Neural cell (in vitro differentiated cells): ENCODE results near the gene CCDC82. TPM values are rescaled to one million over a fixed set of nuclear protein-coding genes. Genes with fewer than 3 reads are reported as not detected.

Experiments
- H2AFZ ChIP-seq: fragments of 200-600, 300-800 bp; sonication (generic), shearing (Covaris generic); 2 replicates; pipeline ENCODE4 v1.6.0; 2014; ENCODE audit warnings: low read depth, mild to moderate bottlenecking, antibody characterized with exemption, low read length, moderate library complexity
- H3F3A ChIP-seq: fragments of 200-600 bp; shearing (Covaris generic); 2 replicates; pipeline ENCODE4 v1.6.1; 2016; ENCODE audit warnings: mild to moderate bottlenecking, moderate library complexity, mixed read lengths, antibody characterized with exemption, low read length; ENCODE audit not compliant: insufficient read depth, poor library complexity, severe bottlenecking
- H3K27ac ChIP-seq: fragments of 200-600, 300-800 bp; sonication (generic), shearing (Covaris generic); 2 replicates; pipeline ENCODE4 v1.5.1; 2014; ENCODE audit warnings: mild to moderate bottlenecking, low read length, moderate library complexity
- H3K27me3 ChIP-seq: fragments of 300-800, 200-600 bp; sonication (generic), shearing (Covaris generic); 2 replicates; pipeline ENCODE4 v1.6.0; 2014; ENCODE audit warnings: mild to moderate bottlenecking, low read depth, low read length, moderate library complexity; ENCODE audit not compliant: insufficient read depth
- H3K36me3 ChIP-seq: fragments of 300-800, 200-600 bp; sonication (generic), shearing (Covaris generic); 2 replicates; pipeline ENCODE4 v1.5.1; 2014; ENCODE audit warnings: mild to moderate bottlenecking, antibody characterized with exemption, low read length, moderate library complexity; ENCODE audit not compliant: insufficient read depth
- H3K4me2 ChIP-seq: fragments of 300-800, 200-600 bp; sonication (generic), shearing (Covaris generic); 2 replicates; pipeline ENCODE4 v1.6.0; 2014; ENCODE audit warnings: mild to moderate bottlenecking, low read length
- H3K4me3 ChIP-seq: fragments of 300-800, 200-600 bp; sonication (generic), shearing (Covaris generic); 2 replicates; pipeline ENCODE4 v1.5.1; 2014; ENCODE audit warnings: mild to moderate bottlenecking, low read length, moderate library complexity
- H3K79me2 ChIP-seq: fragments of 200-600 bp; shearing (Covaris generic); replicated peaks from 2 replicates; pipeline ENCODE4 v1.6.0; 2014; ENCODE audit warnings: mild to moderate bottlenecking, low read length, moderate library complexity; ENCODE audit not compliant: insufficient read depth
- H3K9ac ChIP-seq: fragments of 300-800, 200-600 bp; sonication (generic), shearing (Covaris generic); 2 replicates; pipeline ENCODE4 v1.6.1; 2016; ENCODE audit warnings: mild to moderate bottlenecking, low read length, mixed read lengths
- H3K9me2 ChIP-seq: fragments of 200-600 bp; shearing (Covaris generic); 2 replicates; pipeline ENCODE4 v1.6.1; 2016; ENCODE audit warnings: mild to moderate bottlenecking, low read length, mixed read lengths; ENCODE audit not compliant: insufficient read depth
- H3K9me3 ChIP-seq: fragments of 200-600, 300-800 bp; sonication (generic), shearing (Covaris generic); 2 replicates; pipeline ENCODE4 v1.6.1; 2016; ENCODE audit warnings: mild to moderate bottlenecking, mixed run types, low read length, moderate library complexity, mixed read lengths
- H4K20me1 ChIP-seq: fragments of 200-600 bp; shearing (Covaris generic); 2 replicates; pipeline ENCODE4 v1.6.1; 2016; ENCODE audit warnings: mild to moderate bottlenecking, mixed run types; ENCODE audit not compliant: insufficient read depth
- EP300 ChIP-seq: fragments of 450-650 bp; conservative IDR thresholded peaks from 2 replicates; pipeline ENCODE4 v1.6.1; 2014; ENCODE audit warnings: antibody characterized with exemption, mild to moderate bottlenecking, moderate library complexity; ENCODE audit not compliant: poor library complexity, severe bottlenecking
- EZH2 ChIP-seq: fragments of 200-600, 300-800 bp; shearing (Covaris generic), sonication (generic); IDR thresholded peaks from 2 replicates; pipeline ENCODE4 v1.6.1; 2014; ENCODE audit warnings: antibody characterized with exemption, low read length, borderline replicate concordance, mild to moderate bottlenecking; ENCODE audit not compliant: insufficient read depth, poor library complexity, severe bottlenecking
- MXI1 ChIP-seq: fragments of 450-650 bp; conservative IDR thresholded peaks from 2 replicates; pipeline ENCODE4 v1.6.1; 2014; ENCODE audit warnings: antibody characterized with exemption, mild to moderate bottlenecking; ENCODE audit not compliant: poor library complexity, severe bottlenecking
- POLR2AphosphoS5 ChIP-seq: IDR thresholded peaks from 2 replicates; pipeline ENCODE4 v1.6.1; 2012
- RAD21 ChIP-seq: fragments of 450-650 bp; conservative IDR thresholded peaks from 2 replicates; pipeline ENCODE4 v1.6.1; 2014; ENCODE audit warnings: antibody characterized with exemption, mild to moderate bottlenecking, moderate library complexity
- REST ChIP-seq: IDR thresholded peaks from 2 replicates; pipeline ENCODE4 v1.6.1; 2012; ENCODE audit warnings: borderline replicate concordance
- SMC3 ChIP-seq: fragments of 450-650 bp; conservative IDR thresholded peaks from 2 replicates; pipeline ENCODE4 v1.6.1; 2014; ENCODE audit warnings: antibody characterized with exemption, mild to moderate bottlenecking, moderate library complexity; ENCODE audit not compliant: poor library complexity
- TAF1 ChIP-seq: IDR thresholded peaks from 2 replicates; pipeline ENCODE4 v1.6.1; 2012; ENCODE audit warnings: low read depth
- polyA plus RNA-seq: library from polyadenylated mRNA; depleted of rRNA; stranded (reverse); fragments of >200 nt; gene quantifications from 2 replicates; pipeline ENCODE4 v1.2.3, GENCODE V29; 2014
- TF ChIP-seq, protein P1 (sequence below): fragments of 450-650 bp; IDR thresholded peaks from 2 replicates; pipeline ENCODE4 v1.5.1; 2014; ENCODE audit warnings: antibody characterized with exemption, mild to moderate bottlenecking, moderate library complexity; ENCODE audit not compliant: poor library complexity, severe bottlenecking

The CCDC82 gene
- polyA plus RNA-seq, 1 donor from 2014 or later, result 238 TPM

- H3K9me3 ChIP-seq, result no peaks in the 10 kb centered on the region
- H3K9me2 ChIP-seq, result no peaks in the 10 kb centered on the region
- H2AFZ ChIP-seq, result no peak overlapping the region
- no peaks in the 10 kb centered on the region for H3K27me3 ChIP-seq
- H3F3A ChIP-seq, result no peaks in the 10 kb centered on the region
- peak overlapping the region; percentile 63 for H3K4me2 ChIP-seq
- H3K79me2 ChIP-seq, result no peaks in the 10 kb centered on the region
- H3K36me3 ChIP-seq, result no peaks in the 10 kb centered on the region
- TF ChIP-seq, protein P1, sequence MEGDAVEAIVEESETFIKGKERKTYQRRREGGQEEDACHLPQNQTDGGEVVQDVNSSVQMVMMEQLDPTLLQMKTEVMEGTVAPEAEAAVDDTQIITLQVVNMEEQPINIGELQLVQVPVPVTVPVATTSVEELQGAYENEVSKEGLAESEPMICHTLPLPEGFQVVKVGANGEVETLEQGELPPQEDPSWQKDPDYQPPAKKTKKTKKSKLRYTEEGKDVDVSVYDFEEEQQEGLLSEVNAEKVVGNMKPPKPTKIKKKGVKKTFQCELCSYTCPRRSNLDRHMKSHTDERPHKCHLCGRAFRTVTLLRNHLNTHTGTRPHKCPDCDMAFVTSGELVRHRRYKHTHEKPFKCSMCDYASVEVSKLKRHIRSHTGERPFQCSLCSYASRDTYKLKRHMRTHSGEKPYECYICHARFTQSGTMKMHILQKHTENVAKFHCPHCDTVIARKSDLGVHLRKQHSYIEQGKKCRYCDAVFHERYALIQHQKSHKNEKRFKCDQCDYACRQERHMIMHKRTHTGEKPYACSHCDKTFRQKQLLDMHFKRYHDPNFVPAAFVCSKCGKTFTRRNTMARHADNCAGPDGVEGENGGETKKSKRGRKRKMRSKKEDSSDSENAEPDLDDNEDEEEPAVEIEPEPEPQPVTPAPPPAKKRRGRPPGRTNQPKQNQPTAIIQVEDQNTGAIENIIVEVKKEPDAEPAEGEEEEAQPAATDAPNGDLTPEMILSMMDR, result no peak
- TF ChIP-seq POLR2AphosphoS5 (no peak), TAF1 (no peak), REST (no peak), MXI1 (no peak), EZH2 (no peak), EP300 (no peak), SMC3 (no peak), RAD21 (no peak)
- peak overlapping the region; percentile 34 for H3K4me3 ChIP-seq
- peak overlapping the region; percentile 20 for H3K9ac ChIP-seq
- no peaks in the 10 kb centered on the region for H4K20me1 ChIP-seq
- peak overlapping the region; percentile 69 for H3K27ac ChIP-seq
Measured at GRCh38 chr11:96329419-96329818, 60.3 kb downstream of the CCDC82 start.

DNA sequence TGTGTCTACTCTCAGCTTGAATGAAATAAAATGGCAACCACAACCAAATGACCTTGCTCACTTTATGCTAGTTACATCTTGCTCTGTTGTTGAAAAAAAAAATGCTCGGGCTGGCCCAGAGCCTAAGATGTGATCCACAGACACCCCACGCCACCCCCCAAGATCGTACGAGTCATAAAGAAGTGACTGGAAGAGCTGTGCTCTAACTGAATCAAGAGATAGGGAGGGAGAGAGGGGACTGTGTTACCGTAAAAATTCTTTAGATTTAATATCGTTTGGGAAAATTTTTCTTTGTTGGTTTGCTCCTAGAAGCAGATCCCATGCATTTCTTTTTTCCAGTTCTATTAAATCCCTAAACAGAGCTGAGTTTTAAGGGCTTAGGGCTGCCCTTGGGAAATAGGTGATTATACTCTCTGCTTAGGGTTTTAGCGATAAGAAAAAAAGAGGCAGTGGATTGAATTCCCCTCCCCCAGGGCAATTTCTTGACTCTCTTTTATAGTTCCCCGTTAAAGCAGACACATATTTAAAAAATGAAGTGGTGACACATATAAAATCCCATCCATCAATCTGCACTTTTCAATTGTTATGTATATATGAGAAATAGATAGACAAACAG, 61.2 kb downstream of the CCDC82 start:
- H3K27me3 ChIP-seq, result no peaks in the 10 kb centered on the region
- no peaks in the 10 kb centered on the region for H3K9me2 ChIP-seq
- no peaks in the 10 kb centered on the region for H4K20me1 ChIP-seq
- TF ChIP-seq MXI1 (no peak), POLR2AphosphoS5 (no peak), EP300 (peak; percentile 15), EZH2 (no peak)
- H3K36me3 ChIP-seq, result no peaks in the 10 kb centered on the region
- H3K9me3 ChIP-seq, result no peaks in the 10 kb centered on the region
- H3K27ac ChIP-seq, result peak overlapping the region; percentile 69
- H3K79me2 ChIP-seq, result no peaks in the 10 kb centered on the region
- peak overlapping the region; percentile 15 for H3K4me2 ChIP-seq
- H3K9ac ChIP-seq, result no peak overlapping the region
- no peaks in the 10 kb centered on the region for H3F3A ChIP-seq
- H3K4me3 ChIP-seq, result peak overlapping the region; percentile 34
- no peak overlapping the region for H2AFZ ChIP-seq
